Lower leg skin (tissue), 4 donors: ENCODE measurements around the gene ARHGAP10. TPM values are rescaled to one million over a fixed set of nuclear protein-coding genes. Genes with fewer than 3 reads are reported as not detected.

Experiments used
- DNase-seq, 2 donors: peaks; one replicate each; pipeline ENCODE4 v3.0.0-alpha.2; 2019; ENCODE audit warnings: low spot score in 2 of 2
- H3K4me3 ChIP-seq: fragments of 200-600 bp; sonication (generic); 2 replicates; pipeline ENCODE4 v1.5.1; 2017; ENCODE audit warnings: mild to moderate bottlenecking, low read depth; ENCODE audit not compliant: poor library complexity, severe bottlenecking
- POLR2A ChIP-seq, 2 donors: fragments of 450-650 bp; IDR thresholded peaks; one replicate each; pipeline ENCODE4 v1.6.1; 2016 to 2017; ENCODE audit warnings: antibody characterized with exemption in 2 of 2, mild to moderate bottlenecking in 1 of 2, moderate library complexity in 1 of 2
- WGBS, 2 donors: methylation state at CpG; one replicate each; pipeline ENCODE4 v1.1.5; 2018; 5-methylcytosine and 5-hydroxymethylcytosine counted together
- intact Hi-C: fragments of 100-400 bp; cut with DNase I; formaldehyde crosslinking; loops from one replicate; pipeline ENCODE4 v1.15.0; 2023; ENCODE audit warnings: low total_unique reads
- total RNA-seq, 4 donors: library from RNA; depleted of rRNA; stranded (reverse); fragments of >200 nt; gene quantifications; one replicate each; pipeline ENCODE4 v1.1.0, GENCODE V29; 2016
- TF ChIP-seq, protein P1 (sequence below), 3 donors: fragments of 450-650 bp; IDR thresholded peaks; one replicate each; pipeline ENCODE4 v1.5.1; 2016; ENCODE audit warnings: antibody characterized with exemption in 3 of 3, mild to moderate bottlenecking in 3 of 3, moderate library complexity in 2 of 3

ARHGAP10 gene
- total RNA-seq, 4 donors from 2014 or later = 30.6 to 45.8 (median 37.9) TPM

DNA sequence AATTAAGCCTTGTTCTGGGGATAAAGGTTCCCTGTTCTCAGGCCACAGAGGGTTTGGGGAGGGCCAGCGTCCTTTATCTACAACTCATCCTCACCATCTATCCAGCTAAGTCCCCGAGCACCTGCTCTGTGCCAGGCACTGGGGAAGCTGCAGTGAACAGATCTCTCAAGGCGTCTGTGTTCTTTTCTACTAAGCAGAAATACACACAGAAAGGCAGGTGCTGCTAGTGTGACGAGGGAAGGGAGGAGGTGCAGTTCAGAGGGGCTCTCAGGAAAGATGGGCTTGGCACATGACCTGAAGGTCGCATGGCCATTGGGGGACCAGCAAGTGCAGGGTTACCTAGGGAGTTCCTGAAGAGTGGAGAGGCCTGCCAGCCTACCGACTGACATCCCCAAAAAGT lies 358.1 kb downstream of the ARHGAP10 start:
- intact Hi-C loops = no loop called here
- WGBS, 2 donors = 94% methylated on average over 6 of the region's 6 CpGs
- DNase-seq = peak in 1 of 2 donors; percentile 76

DNA sequence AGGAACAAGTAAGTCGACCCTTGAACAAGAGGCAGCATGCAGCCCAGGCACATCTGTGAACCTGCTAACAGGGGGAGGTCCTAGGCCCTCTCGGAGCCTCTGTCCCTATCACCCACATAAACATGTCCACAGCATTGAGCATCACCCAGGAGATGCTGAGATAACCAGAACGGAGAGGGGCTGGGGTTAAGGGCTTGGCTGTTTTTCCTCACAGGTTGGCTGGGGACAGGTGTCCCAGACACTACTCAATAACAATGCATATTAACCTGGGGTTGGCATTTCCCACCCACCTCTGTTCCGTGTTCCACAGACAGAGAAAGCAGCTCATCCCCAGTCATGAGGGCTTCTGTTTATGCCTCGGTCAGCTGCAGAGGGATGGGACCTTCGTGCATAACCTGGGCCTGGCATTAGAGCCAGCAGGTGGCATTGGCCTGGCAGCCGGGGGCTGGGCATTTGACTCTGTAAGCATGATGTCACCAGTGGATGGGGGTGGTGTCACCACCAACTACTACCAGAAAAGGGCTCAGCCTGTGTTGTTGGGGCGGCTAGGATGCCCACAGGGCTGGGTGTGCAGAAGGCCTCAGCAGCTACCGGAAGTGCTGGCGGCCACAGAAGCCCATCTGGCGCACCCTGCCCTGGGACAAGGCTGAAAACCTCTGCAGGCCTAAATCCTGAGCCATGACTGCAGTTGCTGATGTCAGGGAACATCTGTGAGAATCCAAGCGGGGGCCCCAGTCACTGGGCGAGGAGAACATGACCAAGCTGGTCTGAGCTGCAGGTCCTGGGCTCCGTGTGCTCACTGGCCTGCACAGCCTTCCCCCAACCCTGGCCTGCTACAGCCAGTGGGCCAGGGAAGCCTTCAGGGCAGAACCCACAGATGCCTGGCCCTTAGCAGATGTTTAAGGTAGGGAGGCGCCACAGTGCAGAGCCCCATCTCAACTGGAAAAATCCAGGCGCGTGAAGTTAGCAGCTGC lies 358.9 kb downstream of the ARHGAP10 start:
- H3K4me3 ChIP-seq = no peak overlapping the region
- peak in 1 of 2 donors; percentile 45 for DNase-seq
- WGBS, 2 donors = 94 to 95% methylated on average over 12 to 15 of the region's 17 CpGs
- intact Hi-C loops = no loop called here
- TF ChIP-seq, protein P1, sequence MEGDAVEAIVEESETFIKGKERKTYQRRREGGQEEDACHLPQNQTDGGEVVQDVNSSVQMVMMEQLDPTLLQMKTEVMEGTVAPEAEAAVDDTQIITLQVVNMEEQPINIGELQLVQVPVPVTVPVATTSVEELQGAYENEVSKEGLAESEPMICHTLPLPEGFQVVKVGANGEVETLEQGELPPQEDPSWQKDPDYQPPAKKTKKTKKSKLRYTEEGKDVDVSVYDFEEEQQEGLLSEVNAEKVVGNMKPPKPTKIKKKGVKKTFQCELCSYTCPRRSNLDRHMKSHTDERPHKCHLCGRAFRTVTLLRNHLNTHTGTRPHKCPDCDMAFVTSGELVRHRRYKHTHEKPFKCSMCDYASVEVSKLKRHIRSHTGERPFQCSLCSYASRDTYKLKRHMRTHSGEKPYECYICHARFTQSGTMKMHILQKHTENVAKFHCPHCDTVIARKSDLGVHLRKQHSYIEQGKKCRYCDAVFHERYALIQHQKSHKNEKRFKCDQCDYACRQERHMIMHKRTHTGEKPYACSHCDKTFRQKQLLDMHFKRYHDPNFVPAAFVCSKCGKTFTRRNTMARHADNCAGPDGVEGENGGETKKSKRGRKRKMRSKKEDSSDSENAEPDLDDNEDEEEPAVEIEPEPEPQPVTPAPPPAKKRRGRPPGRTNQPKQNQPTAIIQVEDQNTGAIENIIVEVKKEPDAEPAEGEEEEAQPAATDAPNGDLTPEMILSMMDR (IDR thresholded peaks at IDR 0.05) = no peak
- no peak for TF ChIP-seq POLR2A (IDR thresholded peaks at IDR 0.05)

More for the DNA sequence above, 358.1 kb downstream of the ARHGAP10 start:
- no peak overlapping the region for H3K4me3 ChIP-seq
- TF ChIP-seq POLR2A (IDR thresholded peaks at IDR 0.05) = no peak
- TF ChIP-seq, protein P1 (IDR thresholded peaks at IDR 0.05) = no peak

DNA sequence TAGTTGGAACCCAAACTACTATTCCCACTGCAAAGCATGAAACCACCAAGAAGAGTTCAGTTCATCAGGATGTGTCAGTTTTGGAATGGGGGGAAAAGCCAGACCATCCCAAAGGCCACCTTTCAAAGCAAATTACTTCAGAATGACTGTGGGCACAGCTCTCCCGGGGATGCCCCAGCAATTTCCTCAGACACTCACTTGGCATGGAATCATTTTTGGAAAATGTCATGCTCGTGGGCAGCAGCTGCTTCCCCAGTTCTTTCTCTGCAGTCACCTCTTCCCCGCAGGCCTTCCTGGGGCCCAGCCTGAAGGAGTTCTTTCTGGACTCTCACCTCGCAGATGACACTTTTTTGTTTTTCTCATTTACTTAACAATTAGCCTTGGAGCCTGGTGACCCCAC lies 360.0 kb downstream of the ARHGAP10 start:
- no peak for TF ChIP-seq POLR2A (IDR thresholded peaks at IDR 0.05)
- TF ChIP-seq, protein P1 (IDR thresholded peaks at IDR 0.05) = no peak
- intact Hi-C loops = no loop called here
- WGBS, 2 donors = 64 to 84% methylated on average over 4 of the region's 4 CpGs
- DNase-seq = no peak
- no peak overlapping the region for H3K4me3 ChIP-seq

DNA sequence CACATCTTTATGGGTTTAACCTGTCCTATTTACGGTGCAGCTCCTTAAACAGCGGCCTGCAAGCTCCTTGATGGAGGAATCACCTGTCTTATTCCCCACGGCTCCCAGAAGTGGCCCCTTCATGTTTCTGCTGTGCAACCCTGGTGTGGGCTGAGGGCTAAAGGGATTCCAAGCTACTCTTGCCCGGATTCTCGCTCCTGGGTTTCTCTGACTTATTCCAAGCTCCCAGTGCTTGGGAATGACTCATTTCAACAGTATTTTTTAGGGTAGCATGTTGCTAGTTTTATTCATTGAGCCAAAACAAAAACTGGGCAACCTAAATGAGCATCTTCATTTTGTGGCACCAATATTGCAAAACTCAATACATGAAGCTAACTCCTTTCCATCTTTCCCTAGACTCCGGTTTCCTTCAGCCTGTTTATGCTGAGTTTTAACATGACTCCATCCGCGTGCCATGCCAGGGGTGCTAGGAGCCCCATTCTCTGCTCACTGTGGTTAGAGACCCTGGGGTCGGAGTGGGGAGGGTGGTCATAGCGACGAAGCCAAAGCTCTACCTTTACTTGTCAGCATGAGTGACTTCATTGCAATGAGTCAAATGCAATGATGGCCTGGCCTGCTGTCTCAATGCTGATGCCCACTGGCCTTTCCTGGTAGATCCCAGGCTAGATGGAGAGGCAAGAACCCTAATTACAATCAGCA lies 360.6 kb downstream of the ARHGAP10 start:
- TF ChIP-seq, protein P1 (IDR thresholded peaks at IDR 0.05) = no peak
- TF ChIP-seq POLR2A (IDR thresholded peaks at IDR 0.05) = no peak
- intact Hi-C loops = no loop called here
- 94 to 95% methylated on average over 11 of the region's 11 CpGs for WGBS, 2 donors
- no peak overlapping the region for H3K4me3 ChIP-seq
- no peak for DNase-seq

DNA sequence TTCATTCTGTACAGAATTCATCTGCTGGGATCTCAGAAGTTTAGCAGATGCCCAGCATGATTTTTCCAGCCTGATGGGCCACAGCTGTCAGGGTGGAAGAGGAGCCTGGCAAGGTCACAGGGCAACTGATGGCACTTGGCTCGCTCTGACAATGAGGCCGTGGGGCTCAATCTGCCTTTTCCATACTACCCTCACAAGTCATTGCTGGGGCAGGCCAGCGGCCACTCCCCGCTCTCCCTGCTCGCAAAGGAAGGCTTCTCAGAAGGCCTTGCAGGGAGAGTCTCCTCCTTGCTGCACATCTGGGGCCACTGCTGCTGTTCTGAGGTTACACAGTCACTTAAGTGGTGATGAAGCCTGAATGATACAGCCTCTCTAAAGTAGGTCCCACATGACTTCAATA lies 361.2 kb downstream of the ARHGAP10 start:
- H3K4me3 ChIP-seq = no peak overlapping the region
- DNase-seq = no peak
- WGBS, 2 donors = 92 to 94% methylated on average over 5 of the region's 5 CpGs
- TF ChIP-seq, protein P1 (IDR thresholded peaks at IDR 0.05) = no peak
- TF ChIP-seq POLR2A (IDR thresholded peaks at IDR 0.05) = no peak
- intact Hi-C loops = no loop called here
